K562 (cell line): ENCODE data around the gene DCAF15. TPM values are rescaled to one million over a fixed set of nuclear protein-coding genes. Genes with fewer than 3 reads are reported as not detected.

Experiments
- BDP1 ChIP-seq: IDR thresholded peaks from 3 replicates; pipeline ENCODE4 v1.6.1; 2011; ENCODE audit not compliant: insufficient read length, insufficient read depth
- LEF1 ChIP-seq: fragments of 450-650 bp; IDR thresholded peaks from 2 replicates; pipeline ENCODE4 v1.6.1; 2016; ENCODE audit warnings: mild to moderate bottlenecking
- PHF20 ChIP-seq: fragments of 450-650 bp; IDR thresholded peaks from 2 replicates; pipeline ENCODE4 v1.6.1; 2018; ENCODE audit not compliant: partially characterized antibody
- RBM25 ChIP-seq: fragments of 200-400 bp; formaldehyde crosslinking; IDR thresholded peaks from 2 replicates; pipeline ENCODE4 v1.6.1; 2018; ENCODE audit warnings: low read length, low read depth, moderate library complexity; ENCODE audit not compliant: severe bottlenecking
- VEZF1 ChIP-seq: fragments of 200-800 bp; sonication (Bioruptor generic); IDR thresholded peaks from 2 replicates; pipeline ENCODE4 v1.6.1; 2017; ENCODE audit warnings: missing genetic modification characterization, missing compliant biosample characterization
- ZNF23 ChIP-seq: fragments of 250-450 bp; sonication (Bioruptor Pico); IDR thresholded peaks from 2 replicates; pipeline ENCODE4 v1.4.0; 2020; ENCODE audit warnings: mild to moderate bottlenecking
- ZNF445 ChIP-seq: fragments of 250-450 bp; sonication (Bioruptor Pico); IDR thresholded peaks from 2 replicates; pipeline ENCODE4 v1.4.0; 2020; ENCODE audit warnings: low read depth, mild to moderate bottlenecking, moderate library complexity
- ZNF551 ChIP-seq: fragments of 250-450 bp; sonication (Bioruptor Pico); IDR thresholded peaks from 2 replicates; pipeline ENCODE4 v1.5.0; 2021; ENCODE audit warnings: mild to moderate bottlenecking, moderate library complexity
- ZNF785 ChIP-seq: fragments of 250-450 bp; sonication (Bioruptor Pico); IDR thresholded peaks from 2 replicates; pipeline ENCODE4 v1.4.0; 2020; ENCODE audit warnings: mild to moderate bottlenecking
- polyA plus RNA-seq, 8 experiments: library from polyadenylated mRNA; depleted of rRNA in 4 of 8; stranded (reverse) in 5 of 8; unstranded in 3 of 8; fragments of >200 nt; fragmentation: Nextera tagmentation in 2 of 8; fragmentation: Illumina TruSeq in 1 of 8; extraction: Ambion mirVana in 2 of 8; extraction: Trizol in 1 of 8; gene quantifications; 2 replicates each; pipeline versions ENCODE4 v1.2.1 to v1.2.3, GENCODE V29; 2011 to 2014; ENCODE audit warnings: inconsistent platforms in 1 of 8, missing spikeins in 1 of 8
- total RNA-seq, 7 experiments: library from RNA; depleted of rRNA in 6 of 7; stranded (reverse); fragments of >200 nt in 6 of 7; fragmentation: Illumina TruSeq in 2 of 7; extraction: Trizol in 2 of 7; gene quantifications; 2 replicates each; pipeline versions ENCODE4 v1.2.1 to v1.2.3, GENCODE V29; 2011 to 2021; ENCODE audit warnings: low replicate concordance in 1 of 7
- TF ChIP-seq, protein P1 (sequence below), 2 experiments: fragments of 450-650 bp; formaldehyde crosslinking in 1 of 2; IDR thresholded peaks; 2 replicates each; pipeline versions ENCODE4 v1.4.0 to v1.6.1; 2014 to 2020; ENCODE audit warnings: mild to moderate bottlenecking in 2 of 2, borderline replicate concordance in 1 of 2, low read depth in 1 of 2
- TF ChIP-seq, protein P2 (sequence below): sonication (generic); formaldehyde crosslinking; IDR thresholded peaks from 2 replicates; pipeline ENCODE4 v1.8.1; 2023; ENCODE audit warnings: mild to moderate bottlenecking, missing genetic modification reagents
- TF ChIP-seq, protein P3 (sequence below): fragments of 450-650 bp; IDR thresholded peaks from 2 replicates; pipeline ENCODE4 v1.6.1; 2016; ENCODE audit warnings: antibody characterized with exemption

DCAF15 gene
- total and polyA plus RNA-seq, 9 of the 15 experiments (the other 6 are each of a cell fraction or from before 2014, with no cell fraction given): 0.17 to 68.5 (median 27.7) TPM

GRCh38 chr19:14006085-14006765, 53.9 kb downstream of the DCAF15 start, which contains the start of gene RFX1 (continued):
- TF ChIP-seq, protein P1, sequence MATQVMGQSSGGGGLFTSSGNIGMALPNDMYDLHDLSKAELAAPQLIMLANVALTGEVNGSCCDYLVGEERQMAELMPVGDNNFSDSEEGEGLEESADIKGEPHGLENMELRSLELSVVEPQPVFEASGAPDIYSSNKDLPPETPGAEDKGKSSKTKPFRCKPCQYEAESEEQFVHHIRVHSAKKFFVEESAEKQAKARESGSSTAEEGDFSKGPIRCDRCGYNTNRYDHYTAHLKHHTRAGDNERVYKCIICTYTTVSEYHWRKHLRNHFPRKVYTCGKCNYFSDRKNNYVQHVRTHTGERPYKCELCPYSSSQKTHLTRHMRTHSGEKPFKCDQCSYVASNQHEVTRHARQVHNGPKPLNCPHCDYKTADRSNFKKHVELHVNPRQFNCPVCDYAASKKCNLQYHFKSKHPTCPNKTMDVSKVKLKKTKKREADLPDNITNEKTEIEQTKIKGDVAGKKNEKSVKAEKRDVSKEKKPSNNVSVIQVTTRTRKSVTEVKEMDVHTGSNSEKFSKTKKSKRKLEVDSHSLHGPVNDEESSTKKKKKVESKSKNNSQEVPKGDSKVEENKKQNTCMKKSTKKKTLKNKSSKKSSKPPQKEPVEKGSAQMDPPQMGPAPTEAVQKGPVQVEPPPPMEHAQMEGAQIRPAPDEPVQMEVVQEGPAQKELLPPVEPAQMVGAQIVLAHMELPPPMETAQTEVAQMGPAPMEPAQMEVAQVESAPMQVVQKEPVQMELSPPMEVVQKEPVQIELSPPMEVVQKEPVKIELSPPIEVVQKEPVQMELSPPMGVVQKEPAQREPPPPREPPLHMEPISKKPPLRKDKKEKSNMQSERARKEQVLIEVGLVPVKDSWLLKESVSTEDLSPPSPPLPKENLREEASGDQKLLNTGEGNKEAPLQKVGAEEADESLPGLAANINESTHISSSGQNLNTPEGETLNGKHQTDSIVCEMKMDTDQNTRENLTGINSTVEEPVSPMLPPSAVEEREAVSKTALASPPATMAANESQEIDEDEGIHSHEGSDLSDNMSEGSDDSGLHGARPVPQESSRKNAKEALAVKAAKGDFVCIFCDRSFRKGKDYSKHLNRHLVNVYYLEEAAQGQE (IDR thresholded peaks at IDR 0.05; ENCODE audit: borderline replicate concordance): no peak
- TF ChIP-seq, protein P1 (CRISPR knock-in tag; IDR thresholded peaks at IDR 0.05; ENCODE audit: low read depth): no peak
- no peak for TF ChIP-seq ZNF445 (CRISPR knock-in tag)
- TF ChIP-seq PHF20: no peak
- TF ChIP-seq, protein P2, sequence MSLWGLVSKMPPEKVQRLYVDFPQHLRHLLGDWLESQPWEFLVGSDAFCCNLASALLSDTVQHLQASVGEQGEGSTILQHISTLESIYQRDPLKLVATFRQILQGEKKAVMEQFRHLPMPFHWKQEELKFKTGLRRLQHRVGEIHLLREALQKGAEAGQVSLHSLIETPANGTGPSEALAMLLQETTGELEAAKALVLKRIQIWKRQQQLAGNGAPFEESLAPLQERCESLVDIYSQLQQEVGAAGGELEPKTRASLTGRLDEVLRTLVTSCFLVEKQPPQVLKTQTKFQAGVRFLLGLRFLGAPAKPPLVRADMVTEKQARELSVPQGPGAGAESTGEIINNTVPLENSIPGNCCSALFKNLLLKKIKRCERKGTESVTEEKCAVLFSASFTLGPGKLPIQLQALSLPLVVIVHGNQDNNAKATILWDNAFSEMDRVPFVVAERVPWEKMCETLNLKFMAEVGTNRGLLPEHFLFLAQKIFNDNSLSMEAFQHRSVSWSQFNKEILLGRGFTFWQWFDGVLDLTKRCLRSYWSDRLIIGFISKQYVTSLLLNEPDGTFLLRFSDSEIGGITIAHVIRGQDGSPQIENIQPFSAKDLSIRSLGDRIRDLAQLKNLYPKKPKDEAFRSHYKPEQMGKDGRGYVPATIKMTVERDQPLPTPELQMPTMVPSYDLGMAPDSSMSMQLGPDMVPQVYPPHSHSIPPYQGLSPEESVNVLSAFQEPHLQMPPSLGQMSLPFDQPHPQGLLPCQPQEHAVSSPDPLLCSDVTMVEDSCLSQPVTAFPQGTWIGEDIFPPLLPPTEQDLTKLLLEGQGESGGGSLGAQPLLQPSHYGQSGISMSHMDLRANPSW (CRISPR knock-in tag): 0 out of 2 replicates have a peak, but pooled peaks have one; percentile 91
- TF ChIP-seq ZNF551 (CRISPR knock-in tag): no peak
- TF ChIP-seq ZNF23: no peak
- peak; percentile 87 for TF ChIP-seq VEZF1 (CRISPR knock-in tag)
- TF ChIP-seq BDP1: no peak
- no peak for TF ChIP-seq ZNF785 (CRISPR knock-in tag)
- peak; percentile 92 for TF ChIP-seq RBM25
- TF ChIP-seq, protein P3, sequence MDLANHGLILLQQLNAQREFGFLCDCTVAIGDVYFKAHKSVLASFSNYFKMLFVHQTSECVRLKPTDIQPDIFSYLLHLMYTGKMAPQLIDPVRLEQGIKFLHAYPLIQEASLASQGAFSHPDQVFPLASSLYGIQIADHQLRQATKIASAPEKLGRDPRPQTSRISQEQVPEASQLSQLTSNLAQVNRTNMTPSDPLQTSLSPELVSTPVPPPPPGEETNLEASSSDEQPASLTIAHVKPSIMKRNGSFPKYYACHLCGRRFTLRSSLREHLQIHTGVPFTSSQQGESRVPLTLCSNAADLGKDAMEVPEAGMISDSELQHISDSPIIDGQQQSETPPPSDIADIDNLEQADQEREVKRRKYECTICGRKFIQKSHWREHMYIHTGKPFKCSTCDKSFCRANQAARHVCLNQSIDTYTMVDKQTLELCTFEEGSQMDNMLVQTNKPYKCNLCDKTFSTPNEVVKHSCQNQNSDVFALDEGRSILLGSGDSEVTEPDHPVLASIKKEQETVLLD: peak; percentile 96
- peak; percentile 27; the same call in 1 of the 2 replicates for TF ChIP-seq LEF1
